Measurements from ENCODE around the gene CDH24. TPM values are rescaled to one million over a fixed set of nuclear protein-coding genes. Genes with fewer than 3 reads are reported as not detected.
A peak's percentile ranks its signal among the peaks of the same experiment; 100 is the strongest.

Gene CDH24
- total RNA-seq, 2 experiments from 2014 or later: 2.9 to 3.0 TPM

DNA sequence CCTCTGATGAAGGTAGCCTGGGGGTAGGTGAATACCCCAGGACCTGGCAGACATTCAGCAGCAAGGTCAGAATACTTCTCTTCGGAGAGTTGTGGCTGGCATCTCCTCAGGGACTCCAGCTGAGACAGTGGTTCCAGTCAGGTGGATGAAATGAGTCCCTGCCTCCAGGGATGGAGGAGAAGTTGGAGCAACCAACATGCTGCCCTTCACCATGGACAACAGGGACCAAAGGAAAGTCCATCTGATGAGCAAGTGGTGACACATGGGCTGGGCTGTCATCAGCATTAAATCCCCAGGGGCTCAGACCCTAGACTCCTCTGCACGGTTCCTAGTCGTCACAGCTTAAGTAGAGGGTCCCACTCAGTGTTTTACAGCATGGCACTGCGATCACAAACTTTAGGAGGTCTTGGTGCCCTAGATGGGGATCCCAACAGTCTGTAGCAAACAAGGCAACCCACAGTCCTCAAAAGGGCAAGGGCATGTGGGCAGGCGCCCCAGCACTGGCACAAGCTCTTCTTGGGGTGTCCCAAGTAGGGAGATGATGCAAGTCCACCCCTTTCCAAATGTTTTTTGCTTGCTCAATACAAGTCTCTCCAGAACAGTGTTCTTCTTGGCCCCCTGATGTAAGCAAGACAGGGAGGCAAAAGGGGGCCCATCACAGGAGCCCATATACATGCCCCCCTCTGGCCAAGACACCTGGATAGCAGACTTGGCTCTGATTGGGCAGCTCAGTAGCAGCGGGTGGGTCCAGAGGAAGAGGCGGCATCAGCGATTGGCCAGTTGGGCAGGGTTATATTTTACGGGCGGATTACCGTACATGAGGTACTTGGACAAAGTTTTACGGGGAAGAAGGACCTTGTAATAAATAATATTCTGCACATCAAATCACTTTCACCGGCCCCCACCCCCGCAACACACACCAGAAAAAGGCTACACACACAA lies 10.8 kb upstream of the CDH24 start:
- POLR2A ChIA-PET: interaction anchor here (1.0 to 1.1 kb wide), 2 partner anchors 10 to 82 kb away, joined by 3 to 4 read pairs; no protein-coding TSS in a partner anchor
- no peak overlapping the region for H3K4me3 Mint-ChIP-seq

DNA sequence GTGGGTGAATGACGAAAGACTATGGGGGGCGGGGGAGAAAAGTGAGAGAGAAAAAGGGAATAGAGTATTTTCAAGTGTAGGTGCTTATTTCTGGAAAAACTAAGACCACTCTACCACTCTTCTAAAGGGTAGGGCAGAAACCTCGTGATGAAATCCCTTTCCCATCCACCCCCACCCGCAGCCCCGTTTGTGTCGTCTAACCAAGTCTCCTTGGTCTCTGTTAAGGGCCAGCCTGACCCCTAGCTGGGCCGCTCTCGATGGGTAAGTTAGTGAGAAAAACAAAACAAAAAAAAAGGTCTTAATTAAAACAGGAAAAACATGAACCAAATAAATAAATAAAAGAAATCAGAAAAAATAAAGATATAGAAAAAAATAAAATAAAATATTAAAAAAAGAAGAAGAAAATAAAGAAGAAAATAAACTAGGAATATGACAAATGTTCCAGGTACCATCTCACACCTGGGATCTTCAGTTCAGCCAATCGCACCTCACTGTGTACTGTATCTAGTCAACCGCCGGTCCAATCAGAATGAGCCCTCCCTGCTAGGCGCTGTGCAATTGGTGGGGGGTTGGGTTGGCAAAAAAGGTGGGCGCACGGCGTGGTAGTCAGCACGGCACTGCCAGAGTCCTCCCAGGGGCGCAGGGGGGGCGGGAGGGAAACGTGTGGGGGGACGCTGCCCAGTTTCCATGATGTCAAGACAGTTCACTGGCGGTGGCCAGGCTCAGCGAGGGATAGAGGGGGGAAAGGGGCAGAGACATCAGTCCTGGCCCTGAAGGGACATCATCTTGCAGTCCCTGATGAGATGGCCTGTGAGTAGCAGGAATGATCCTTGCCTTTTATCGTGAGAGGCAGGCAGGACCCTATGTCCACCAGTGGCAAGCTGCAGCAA lies 9.8 kb upstream of the CDH24 start:
- CTCF ChIA-PET: interaction anchor here (1.0 to 2.4 kb wide), 6 partner anchors 8 to 81 kb away, joined by 5 to 48 read pairs (median 10); partner anchors contain the start of gene CDH24
- no peak for DNase-seq
- Mint-ChIP-seq H3K4me3 (no peak overlapping the region), H3K27ac (no peak overlapping the region), H3K9me3 (no peaks in the 10 kb centered on the region), H3K27me3 (no peaks in the 10 kb centered on the region), H3K36me3 (ENCODE audit: low read depth) (peaks cover 54% of the 10 kb centered on the region), H3K4me1 (peaks cover 34% of the 10 kb centered on the region)
- POLR2A ChIA-PET: interaction anchor here (0.6 kb wide), 1 partner anchor 117 kb away, joined by 4 read pairs; no protein-coding TSS in a partner anchor

More for the DNA sequence above, 10.8 kb upstream of the CDH24 start:
- CTCF ChIA-PET: interaction anchor here (0.8 to 2.1 kb wide), 40 partner anchors 9 to 511 kb away, joined by 3 to 48 read pairs (median 5); partner anchors contain the start of genes ACIN1, AJUBA, C14orf119 and CDH24
- H3K4me1 Mint-ChIP-seq: peaks cover 37% of the 10 kb centered on the region
- no peaks in the 10 kb centered on the region for H3K27me3 Mint-ChIP-seq
- DNase-seq: no peak
- H3K36me3 Mint-ChIP-seq (ENCODE audit: low read depth): peaks cover 47% of the 10 kb centered on the region
- H3K27ac Mint-ChIP-seq: peak overlapping the region; percentile 69
- H3K9me3 Mint-ChIP-seq: no peaks in the 10 kb centered on the region

DNA sequence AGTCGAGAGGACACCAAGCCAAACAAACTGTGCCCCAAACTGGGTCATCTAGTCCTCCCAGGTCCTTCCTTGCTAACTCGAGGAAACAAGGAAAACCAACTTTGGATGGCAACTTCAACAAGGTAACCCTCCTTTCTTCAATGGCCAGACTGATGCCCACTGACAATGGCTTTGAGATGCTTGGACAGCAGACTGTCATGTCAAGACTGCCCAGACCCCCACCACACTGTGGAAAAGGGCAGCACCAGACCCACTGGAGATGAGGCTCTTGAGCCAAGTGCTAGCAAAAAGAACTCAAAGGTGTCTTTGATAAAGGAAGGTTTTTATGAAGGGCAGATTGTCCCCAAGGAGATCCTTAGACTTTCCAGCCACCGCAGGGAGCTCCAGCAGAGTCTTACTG lies 9.0 kb upstream of the CDH24 start:
- Mint-ChIP-seq H3K27me3 (no peaks in the 10 kb centered on the region), H3K4me1 (peaks cover 26% of the 10 kb centered on the region), H3K36me3 (ENCODE audit: low read depth) (peaks cover 52% of the 10 kb centered on the region), H3K4me3 (no peak overlapping the region), H3K9me3 (no peaks in the 10 kb centered on the region), H3K27ac (peak overlapping the region; percentile 25)
- DNase-seq: no peak
- ChIA-PET POLR2A (interaction anchor here (0.6 kb wide), 1 partner anchor 118 kb away, joined by 4 read pairs; no protein-coding TSS in a partner anchor), CTCF (interaction anchor here (1.0 to 2.4 kb wide), 4 partner anchors 8 to 80 kb away, joined by 3 to 9 read pairs (median 6); partner anchors contain the start of gene CDH24)

DNA sequence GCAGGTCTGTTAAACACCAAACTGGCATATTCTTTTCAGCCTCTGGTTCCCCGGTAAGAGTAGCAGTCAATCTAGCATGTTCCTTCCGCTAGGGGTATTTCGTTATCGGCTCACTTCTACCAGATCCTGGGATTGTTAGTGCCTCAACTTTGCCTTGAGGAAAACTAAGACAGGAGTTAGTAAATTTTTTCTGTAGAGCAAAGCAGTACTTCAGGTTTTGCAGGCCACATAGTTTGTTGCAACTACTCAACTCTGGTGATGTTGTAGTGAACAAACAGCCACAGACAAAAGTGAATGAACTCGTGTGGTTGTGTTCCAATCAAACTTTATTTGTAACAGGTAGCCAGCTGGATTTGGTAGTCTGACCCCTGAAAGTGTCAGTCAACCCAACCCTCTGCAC lies 6.3 kb upstream of the CDH24 start:
- Mint-ChIP-seq H3K4me3 (no peak overlapping the region), H3K36me3 (ENCODE audit: low read depth) (peaks cover 55% of the 10 kb centered on the region), H3K9me3 (no peaks in the 10 kb centered on the region), H3K4me1 (peaks cover 10% of the 10 kb centered on the region), H3K27ac (no peak overlapping the region), H3K27me3 (no peaks in the 10 kb centered on the region)
- POLR2A ChIA-PET: no interaction called here
- DNase-seq: no peak
- CTCF ChIA-PET: interaction anchor here (0.5 to 3.8 kb wide), 4 partner anchors 8 to 199 kb away, joined by 3 to 17 read pairs (median 5); no protein-coding TSS in a partner anchor

DNA sequence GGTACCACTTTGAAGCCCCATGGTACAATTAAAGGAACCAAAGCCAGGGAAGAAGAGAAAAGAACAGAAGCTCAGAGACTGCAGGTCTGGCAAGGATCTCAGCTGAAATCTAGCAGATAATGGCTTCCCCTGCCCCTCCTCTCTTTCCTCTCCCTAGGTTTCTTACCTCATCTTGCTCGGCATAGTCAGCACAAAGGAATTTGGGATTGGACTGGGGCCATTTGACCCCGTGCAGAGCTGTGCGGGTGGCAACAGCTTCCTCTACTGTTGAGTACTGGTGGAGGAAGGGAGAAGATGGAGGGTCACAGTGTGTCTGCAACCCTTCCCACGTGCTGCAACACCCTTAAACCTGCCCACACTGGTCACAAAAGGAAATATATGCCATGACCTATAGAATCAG lies 4.7 kb upstream of the CDH24 start:
- Mint-ChIP-seq H3K9me3 (no peaks in the 10 kb centered on the region), H3K27ac (no peak overlapping the region), H3K4me3 (no peak overlapping the region)

DNA sequence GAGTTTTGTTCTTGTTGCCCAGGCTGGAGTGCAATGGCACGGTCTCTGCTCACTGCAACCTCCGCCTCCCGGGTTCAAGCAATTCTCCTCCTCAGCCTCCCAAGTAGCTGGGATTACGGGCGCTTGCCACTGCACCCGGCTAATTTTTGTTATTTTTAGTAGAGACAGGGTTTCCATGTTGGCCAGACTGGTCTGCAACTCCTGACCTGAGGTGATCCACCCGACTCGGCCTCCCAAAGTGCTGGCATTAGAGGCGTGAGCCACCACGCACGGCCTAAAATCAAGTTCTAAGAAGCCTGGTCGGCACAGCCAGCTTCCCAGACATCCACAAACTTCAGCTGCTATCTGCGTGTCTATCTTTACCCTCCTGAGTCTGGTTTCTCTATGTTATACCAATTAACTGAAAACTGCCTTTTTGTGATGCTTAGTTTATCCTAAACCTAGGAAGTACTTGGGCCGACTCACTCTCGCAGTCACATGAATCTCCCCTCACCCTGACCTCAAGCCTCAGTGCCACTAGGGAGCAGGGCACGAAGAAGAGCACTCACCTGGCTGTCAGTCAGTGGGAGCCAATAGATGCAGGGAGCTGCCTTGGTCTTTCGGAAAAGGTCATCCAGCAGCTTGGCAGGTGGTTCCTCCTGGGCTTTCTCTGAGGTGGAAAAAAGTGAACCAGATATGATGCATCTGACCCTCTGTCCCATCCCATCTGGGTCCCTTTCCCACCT lies 3.4 kb upstream of the CDH24 start:
- Mint-ChIP-seq H3K9me3 (no peaks in the 10 kb centered on the region), H3K36me3 (ENCODE audit: low read depth) (peaks cover 49% of the 10 kb centered on the region)
- POLR2A ChIA-PET: interaction anchor here (0.6 kb wide), 1 partner anchor 1049 kb away, joined by 4 read pairs; no protein-coding TSS in a partner anchor

More for the DNA sequence above, 4.7 kb upstream of the CDH24 start:
- CTCF ChIA-PET: interaction anchor here (0.7 to 3.8 kb wide), 9 partner anchors 10 to 492 kb away, joined by 3 to 17 read pairs (median 4); no protein-coding TSS in a partner anchor
- peaks cover 58% of the 10 kb centered on the region for H3K36me3 Mint-ChIP-seq (ENCODE audit: low read depth)
- POLR2A ChIA-PET: no interaction called here
- no peak for DNase-seq
- peaks cover under 1% of the 10 kb centered on the region for H3K27me3 Mint-ChIP-seq
- H3K4me1 Mint-ChIP-seq: peaks cover 12% of the 10 kb centered on the region

GRCh38 chr14:23058654-23059504 lies 1.6 kb upstream of the CDH24 start:
- Mint-ChIP-seq H3K36me3 (ENCODE audit: low read depth) (peaks cover 42% of the 10 kb centered on the region), H3K27ac (peak overlapping the region; percentile 7), H3K9me3 (no peaks in the 10 kb centered on the region), H3K4me3 (no peak overlapping the region), H3K27me3 (peaks cover 8% of the 10 kb centered on the region), H3K4me1 (peaks cover 20% of the 10 kb centered on the region)
- ChIA-PET CTCF (interaction anchor here (0.6 to 4.3 kb wide), 31 partner anchors 8 to 498 kb away, joined by 3 to 64 read pairs (median 7); partner anchors contain the start of genes ACIN1, AJUBA, C14orf119 and PRMT5), POLR2A (interaction anchor here (0.6 to 1.0 kb wide), 2 partner anchors 10 to 68 kb away, joined by 3 to 4 read pairs; no protein-coding TSS in a partner anchor)
- DNase-seq: no peak

More for the DNA sequence above, 3.4 kb upstream of the CDH24 start:
- H3K4me3 Mint-ChIP-seq: no peak overlapping the region
- H3K27ac Mint-ChIP-seq: no peak overlapping the region
- CTCF ChIA-PET: interaction anchor here (0.6 to 4.3 kb wide), 7 partner anchors 8 to 88 kb away, joined by 3 to 48 read pairs (median 5); no protein-coding TSS in a partner anchor
- no peak for DNase-seq
- H3K4me1 Mint-ChIP-seq: peaks cover 21% of the 10 kb centered on the region
- H3K27me3 Mint-ChIP-seq: peaks cover 8% of the 10 kb centered on the region

- Mint-ChIP-seq H3K4me3 (peak overlapping the region; percentile 78), H3K9me3 (no peaks in the 10 kb centered on the region), H3K27me3 (peaks cover 8% of the 10 kb centered on the region), H3K27ac (peak overlapping the region; percentile 68), H3K36me3 (ENCODE audit: low read depth) (peaks cover 33% of the 10 kb centered on the region), H3K4me1 (peaks cover 20% of the 10 kb centered on the region)
- CTCF ChIA-PET: interaction anchor here (0.5 to 4.3 kb wide), 43 partner anchors 9 to 1866 kb away, joined by 3 to 64 read pairs (median 5); partner anchors contain the start of genes ACIN1, AJUBA, C14orf119 and HAUS4
- DNase-seq: peak; percentile 89
- POLR2A ChIA-PET: interaction anchor here (0.6 to 1.0 kb wide), 3 partner anchors 11 to 72 kb away, joined by 3 to 6 read pairs (median 4); no protein-coding TSS in a partner anchor
These were observed 685 bp upstream of the CDH24 start for GRCh38 chr14:23057757-23058653.

GRCh38 chr14:23056145-23056955 lies 970 bp downstream of the CDH24 start:
- peak overlapping the region; percentile 28 for H3K27ac Mint-ChIP-seq
- peaks cover 8% of the 10 kb centered on the region for H3K27me3 Mint-ChIP-seq
- H3K4me3 Mint-ChIP-seq: peak overlapping the region; percentile 67
- POLR2A ChIA-PET: no interaction called here
- H3K9me3 Mint-ChIP-seq: no peaks in the 10 kb centered on the region
- peak; percentile 74 for DNase-seq
- H3K4me1 Mint-ChIP-seq: peaks cover 20% of the 10 kb centered on the region
- CTCF ChIA-PET: interaction anchor here (0.6 to 5.9 kb wide), 13 partner anchors 14 to 496 kb away, joined by 3 to 61 read pairs (median 3); no protein-coding TSS in a partner anchor
- peaks cover 20% of the 10 kb centered on the region for H3K36me3 Mint-ChIP-seq (ENCODE audit: low read depth)

Data from activated CD4-positive, alpha-beta T cell treated with anti-CD3 and anti-CD28 coated beads, Interleukin-2, amount 10 ng/mL, durations not matched to agents 7 days and 5 days (primary cell).